Medulla oblongata (tissue), 1 donor: Measurements from ENCODE around the gene DHRS3.

Experiments used
- DNase-seq: peaks from one replicate; pipeline ENCODE4 v3.0.0-alpha.2; 2015; ENCODE audit errors: extremely low spot score

DHRS3 gene

GRCh38 chr1:12617511-12617900, 504 bp downstream of the DHRS3 start:
- DNase-seq: no peak

GRCh38 chr1:12616709-12617373, 1.2 kb downstream of the DHRS3 start:
- DNase-seq: no peak

- DNase-seq: peak; percentile 54
These were observed 1.9 kb downstream of the DHRS3 start for GRCh38 chr1:12615865-12616708.

- DNase-seq: peak; percentile 77
These were observed 2.7 kb downstream of the DHRS3 start for GRCh38 chr1:12615159-12615864.

DNA sequence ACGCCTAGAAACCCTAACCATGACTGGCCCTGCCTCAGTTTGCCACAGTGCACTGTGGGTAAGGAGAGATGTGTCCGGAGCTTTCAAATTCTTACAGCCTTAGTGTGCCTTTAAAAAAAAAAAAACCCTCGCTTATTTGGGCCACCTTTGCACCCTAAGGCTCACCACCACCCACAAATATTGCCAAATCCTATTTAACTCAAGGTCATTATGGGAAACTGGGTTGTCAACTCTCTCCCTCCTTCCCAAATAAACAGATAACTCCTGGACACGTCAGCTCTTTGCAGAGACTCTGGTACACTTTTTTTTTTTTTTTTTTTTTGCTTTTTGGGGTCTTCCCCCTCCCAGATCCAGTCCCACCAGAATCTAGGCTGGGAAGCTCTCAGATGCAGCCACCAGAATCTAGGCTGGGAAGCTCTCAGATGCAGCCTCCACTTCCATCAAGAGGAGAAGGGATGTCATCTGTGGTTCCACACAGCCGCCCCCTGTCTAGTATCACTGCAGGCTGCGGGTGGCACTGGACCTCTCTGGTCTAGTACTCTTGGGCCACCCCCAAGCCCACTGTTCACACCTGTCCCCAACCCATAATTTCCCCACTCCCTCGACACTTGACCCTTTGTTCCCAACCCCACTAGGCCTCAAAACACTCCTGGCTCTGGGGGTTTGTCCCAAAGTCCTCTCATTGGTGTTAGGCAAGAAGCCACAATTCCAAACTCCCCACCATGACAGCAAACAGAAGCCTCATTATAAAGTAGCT, 3.4 kb downstream of the DHRS3 start:
- no peak for DNase-seq

GRCh38 chr1:12613180-12613579, 4.8 kb downstream of the DHRS3 start:
- DNase-seq: no peak

- DNase-seq: no peak
These were observed 7.1 kb downstream of the DHRS3 start for GRCh38 chr1:12610941-12611340.

- DNase-seq: no peak
These were observed 7.6 kb downstream of the DHRS3 start for GRCh38 chr1:12610305-12610935.

- DNase-seq: no peak
These were observed 8.5 kb downstream of the DHRS3 start for GRCh38 chr1:12609469-12610003.

- DNase-seq: no peak
These were observed 9.6 kb downstream of the DHRS3 start for GRCh38 chr1:12608311-12608957.

- DNase-seq: no peak
These were observed 10.7 kb downstream of the DHRS3 start for GRCh38 chr1:12607263-12607662.

- DNase-seq: no peak
These were observed 13.0 kb downstream of the DHRS3 start for GRCh38 chr1:12604986-12605385.

- DNase-seq: no peak
These were observed 13.7 kb downstream of the DHRS3 start for GRCh38 chr1:12604114-12604874.

DNA sequence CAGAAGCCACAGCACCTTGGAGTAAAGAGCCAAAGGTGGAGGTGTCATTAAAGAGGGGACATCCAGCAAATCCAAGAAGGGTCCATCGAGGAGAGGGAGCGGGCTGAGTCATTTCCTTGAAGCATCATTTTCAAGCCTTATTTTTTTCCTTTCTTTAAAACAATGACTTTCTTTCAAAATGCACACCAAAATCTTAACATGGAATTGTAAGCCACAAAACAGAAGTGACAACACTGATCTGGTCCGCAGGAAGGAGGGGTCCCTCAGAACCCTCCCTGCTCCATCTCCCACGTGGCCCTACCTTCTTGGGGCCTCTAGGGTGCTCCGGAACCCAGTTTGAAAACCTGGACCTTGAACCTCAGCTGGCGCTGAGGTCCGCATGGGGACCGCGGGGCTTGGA, 14.8 kb downstream of the DHRS3 start:
- no peak for DNase-seq

- DNase-seq: no peak
These were observed 15.4 kb downstream of the DHRS3 start for GRCh38 chr1:12602659-12603024.

- no peak for DNase-seq
These were observed 16.0 kb downstream of the DHRS3 start for GRCh38 chr1:12601700-12602658.

DNA sequence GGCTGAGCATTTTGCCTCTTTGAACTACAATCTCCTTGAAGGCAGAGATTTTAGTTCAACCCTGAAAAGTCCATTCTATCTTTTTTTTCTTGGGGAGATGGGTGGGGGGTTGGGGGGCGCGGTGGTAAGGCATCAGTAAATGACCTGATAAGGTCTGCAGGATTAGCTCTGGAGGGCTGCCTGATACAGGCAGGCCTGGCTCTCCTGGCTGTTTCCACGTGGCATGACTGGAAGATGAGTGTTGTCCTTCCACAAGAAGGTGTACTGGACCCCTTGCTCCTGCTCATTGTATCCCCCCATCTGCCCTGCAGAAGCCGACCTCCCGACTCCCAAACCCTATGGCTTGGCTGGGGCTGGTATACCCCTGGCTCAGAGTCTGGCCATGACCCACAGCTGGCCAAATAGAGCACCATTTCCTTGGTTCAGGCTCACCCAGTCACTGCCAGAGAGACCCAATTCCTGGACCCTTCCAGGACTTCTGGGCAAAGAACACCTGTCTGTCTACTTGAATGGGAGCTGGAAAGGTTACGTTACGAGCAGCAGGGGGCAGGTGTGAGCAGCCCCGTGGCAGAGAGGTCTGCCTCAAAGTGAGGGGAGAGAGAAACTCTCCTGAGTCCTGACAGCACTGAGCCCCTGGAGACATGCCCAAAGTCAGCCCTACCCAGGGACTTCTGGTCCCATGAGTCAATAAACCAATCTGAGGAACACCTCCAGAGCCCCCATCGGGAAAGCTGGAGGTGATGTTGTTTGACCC, 17.0 kb downstream of the DHRS3 start:
- DNase-seq: no peak

GRCh38 chr1:12600335-12600734, 17.7 kb downstream of the DHRS3 start:
- no peak for DNase-seq
